ENCODE data around the gene FSTL3.

The FSTL3 gene

DNA sequence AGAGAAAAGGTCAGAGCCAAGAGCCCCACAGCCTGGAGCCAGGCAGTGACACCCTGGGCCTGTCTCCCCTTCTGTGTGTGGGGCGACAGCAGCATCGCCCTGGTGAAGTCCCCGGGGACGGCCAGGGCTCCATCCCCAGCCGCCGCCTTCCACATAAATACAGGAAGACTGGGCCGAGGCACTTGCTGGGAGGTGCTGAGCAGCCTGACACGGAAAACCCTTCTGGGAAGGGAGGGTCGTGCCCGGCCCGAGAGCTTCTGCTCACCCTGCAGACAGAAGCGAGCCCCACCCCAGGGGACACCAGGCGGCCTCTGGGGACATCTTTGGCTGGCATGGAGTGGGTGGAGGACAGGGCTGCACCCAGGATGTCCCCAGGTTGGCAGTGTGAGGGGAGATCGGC lies 31.4 kb upstream of the FSTL3 start:
- in situ Hi-C loops (cut with HindIII; ENCODE audit: low sequenced_read_pairs) = no loop called here

DNA sequence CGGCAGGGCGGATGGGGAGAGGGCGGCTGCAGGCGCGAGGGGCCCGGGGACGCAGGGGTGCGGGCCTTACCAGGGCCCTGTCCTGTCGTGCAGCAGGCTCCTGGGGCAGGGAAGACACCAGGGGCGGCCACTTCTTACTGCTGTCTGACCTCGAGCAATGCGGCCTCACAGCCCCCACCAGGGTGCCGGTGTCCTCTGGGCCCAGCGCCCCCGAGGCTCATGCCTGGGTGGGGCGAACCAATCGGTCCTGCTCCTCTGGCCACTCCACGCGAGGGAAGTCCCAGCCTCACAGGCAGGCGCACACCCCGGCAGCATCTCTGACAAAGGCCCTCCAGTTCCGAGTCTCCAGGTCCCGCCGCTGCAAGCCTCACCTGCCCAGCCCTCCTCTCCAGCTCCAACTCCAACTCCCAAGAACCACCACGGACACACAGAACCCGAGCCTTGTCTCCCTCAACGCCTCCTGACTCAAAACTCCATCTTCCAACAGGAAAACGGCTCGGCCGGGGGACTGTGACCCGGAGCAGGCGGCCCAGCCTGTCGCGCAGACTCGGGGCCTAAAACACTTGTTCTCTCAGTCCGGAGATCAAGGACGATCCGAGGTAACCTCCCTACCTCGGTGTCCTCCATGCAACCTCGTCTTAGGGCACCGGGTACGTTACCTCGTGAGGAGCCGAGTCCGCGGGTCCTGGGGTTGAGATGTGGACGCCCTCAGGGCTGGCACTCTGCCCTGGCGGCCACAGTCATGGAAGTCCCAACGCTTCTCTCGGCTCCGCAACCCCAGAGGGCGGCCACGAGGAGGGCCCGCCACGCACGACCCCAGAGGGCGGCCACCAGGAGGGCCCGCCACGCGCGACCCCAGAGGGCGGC lies 30.0 kb upstream of the FSTL3 start:
- in situ Hi-C loops (cut with HindIII; ENCODE audit: low sequenced_read_pairs) = no loop called here

- in situ Hi-C loops (cut with HindIII; ENCODE audit: low sequenced_read_pairs) = no loop called here
Observed at GRCh38 chr19:646779-647565, 29.2 kb upstream of the FSTL3 start.

DNA sequence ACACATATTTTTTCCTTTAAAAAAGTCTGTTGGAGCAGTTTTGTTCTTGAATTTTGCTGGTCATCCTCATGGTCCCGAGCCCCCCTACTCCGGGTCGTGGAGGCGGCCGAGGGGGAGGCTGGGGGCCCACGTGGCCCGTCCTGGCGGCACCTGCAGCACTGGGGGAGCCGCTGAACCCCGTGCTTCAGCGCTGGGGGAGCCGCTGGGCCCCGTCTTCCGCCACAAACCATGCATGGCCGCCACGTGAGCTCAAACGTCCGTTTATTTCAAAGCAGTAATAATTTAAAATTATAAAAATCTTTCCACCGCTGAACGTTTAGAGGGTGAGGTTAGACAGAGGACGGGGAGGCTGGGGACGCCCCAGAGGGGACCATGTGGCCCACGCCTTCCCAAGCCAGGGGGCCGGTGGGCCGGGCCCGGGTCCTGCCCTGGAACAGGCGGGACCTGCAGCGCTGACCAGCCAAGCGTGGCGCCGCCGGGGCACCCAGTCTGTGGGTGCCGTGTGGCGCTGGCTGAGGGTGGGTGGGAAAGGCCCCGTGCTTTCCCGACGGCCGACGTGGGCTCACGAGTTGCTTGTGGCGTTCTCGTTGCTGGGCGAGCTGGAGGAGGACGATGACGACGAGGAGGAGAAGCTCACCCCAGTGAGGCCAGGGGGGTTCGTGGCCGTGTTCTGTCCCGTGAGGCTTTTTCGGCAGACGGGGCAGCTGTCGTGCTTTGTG lies 28.5 kb upstream of the FSTL3 start:
- in situ Hi-C loops (cut with HindIII; ENCODE audit: low sequenced_read_pairs) = no loop called here

- in situ Hi-C loops (cut with HindIII; ENCODE audit: low sequenced_read_pairs) = no loop called here
Observed at GRCh38 chr19:648305-648704, 27.9 kb upstream of the FSTL3 start.

DNA sequence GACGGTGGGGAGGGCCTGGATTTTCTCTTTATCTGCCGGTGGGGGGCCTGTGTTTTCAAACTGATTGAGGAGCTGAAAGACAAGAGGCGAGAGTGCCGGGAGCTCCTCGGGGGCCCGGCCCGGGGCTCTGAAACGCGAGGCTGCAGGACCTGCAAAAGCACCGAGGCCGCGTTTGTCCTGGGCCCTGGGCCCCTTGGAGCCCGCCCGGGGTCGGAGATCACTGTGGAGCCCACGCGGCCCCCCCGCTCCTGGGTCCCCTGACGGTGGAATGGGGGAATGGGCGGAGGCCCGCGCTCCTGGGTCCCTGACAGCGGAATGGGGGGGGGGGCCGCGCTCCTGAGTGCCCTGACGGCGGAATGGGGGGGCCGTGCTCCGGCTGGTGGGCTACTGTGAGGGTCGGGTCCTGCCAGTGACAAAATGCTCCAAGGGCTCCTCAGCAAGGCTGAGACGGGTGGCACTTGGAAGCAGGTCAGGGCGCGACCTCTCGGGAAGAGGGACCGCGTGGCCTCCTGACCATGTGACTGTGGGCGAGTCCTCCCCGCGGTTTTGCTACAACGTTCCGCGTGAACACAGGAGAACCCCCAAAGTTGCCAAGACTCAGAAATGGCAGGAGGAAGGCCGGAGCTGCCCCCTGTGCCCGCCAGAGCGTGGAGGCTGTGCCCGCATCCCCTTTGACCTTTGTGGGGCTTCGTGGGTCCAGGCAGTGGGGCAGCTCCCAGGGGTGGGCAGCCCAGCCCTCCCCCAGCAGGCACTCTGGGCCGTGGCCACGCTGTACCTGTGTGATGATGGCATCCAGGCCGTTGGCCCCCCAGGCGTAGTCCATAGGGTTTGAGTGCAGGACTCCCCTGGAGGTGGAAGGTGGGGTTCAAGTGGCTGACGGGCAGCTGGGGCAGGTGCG lies 27.0 kb upstream of the FSTL3 start:
- in situ Hi-C loops (cut with HindIII; ENCODE audit: low sequenced_read_pairs) = no loop called here

DNA sequence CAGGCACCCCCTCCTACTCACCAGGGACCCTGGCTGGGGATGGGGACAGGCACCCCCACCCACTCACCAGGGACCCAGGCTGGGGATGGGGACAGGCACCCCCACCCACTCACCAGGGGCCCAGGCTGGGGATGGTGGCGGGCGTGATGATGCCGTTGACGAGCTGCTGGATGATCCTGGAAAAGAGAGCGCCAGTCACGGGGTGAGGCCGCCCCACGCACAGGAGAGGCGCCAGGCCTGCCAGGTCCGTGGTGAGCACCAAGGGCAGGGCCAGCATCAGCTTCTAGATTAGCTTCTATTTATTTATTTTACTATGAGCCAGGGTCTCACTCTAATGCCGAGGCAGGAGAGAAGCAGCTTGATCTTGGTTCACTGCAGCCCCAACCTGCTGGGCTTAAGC lies 26.1 kb upstream of the FSTL3 start:
- in situ Hi-C loops (cut with HindIII; ENCODE audit: low sequenced_read_pairs) = no loop called here

GRCh38 chr19:651114-651818 lies 24.9 kb upstream of the FSTL3 start:
- in situ Hi-C loops (cut with HindIII; ENCODE audit: low sequenced_read_pairs) = no loop called here

GRCh38 chr19:651991-652390 lies 24.2 kb upstream of the FSTL3 start:
- in situ Hi-C loops (cut with HindIII; ENCODE audit: low sequenced_read_pairs) = no loop called here

DNA sequence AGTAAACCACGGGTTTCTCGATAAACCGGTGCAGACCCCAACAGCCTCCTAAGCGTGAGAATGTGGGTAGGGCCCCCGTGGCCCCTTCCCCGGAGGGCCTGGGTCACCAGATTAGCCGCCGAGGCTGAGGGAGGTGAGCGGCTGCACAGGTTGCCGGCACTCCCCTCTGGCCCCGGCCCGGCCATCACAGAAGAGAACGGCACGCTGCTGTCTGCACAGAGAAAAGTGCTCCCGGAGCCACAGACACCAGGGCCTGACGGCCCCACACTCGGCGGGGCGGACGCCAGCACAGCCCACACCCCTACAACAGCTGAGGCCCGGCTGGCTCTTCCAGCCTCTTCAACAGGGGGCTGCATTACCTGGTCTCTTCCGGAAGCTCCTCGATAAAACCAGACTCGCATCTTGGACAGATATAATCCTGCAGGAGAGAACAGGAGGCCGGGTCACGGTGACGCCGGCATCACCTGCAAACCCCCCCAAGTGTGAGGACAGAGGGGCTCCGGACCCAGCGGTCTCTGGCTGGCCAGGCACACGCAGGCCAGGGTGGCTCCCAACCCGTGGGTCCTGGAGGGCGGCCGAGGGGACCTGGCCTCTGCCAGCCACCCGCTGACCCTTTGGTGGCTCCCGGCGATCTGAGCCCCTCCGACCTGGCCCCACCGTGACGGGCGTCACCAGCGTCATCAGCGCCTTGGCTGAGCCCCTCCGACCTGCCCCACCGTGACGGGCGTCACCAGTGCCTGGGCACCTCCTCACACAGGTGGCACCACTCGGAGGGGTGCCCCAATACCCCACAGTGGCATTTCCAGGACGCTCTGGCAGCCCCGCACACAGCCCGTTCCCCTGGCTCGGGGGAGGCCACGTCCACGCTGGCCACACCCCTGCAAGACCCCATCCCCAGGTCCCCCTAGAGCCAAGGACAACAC lies 23.5 kb upstream of the FSTL3 start:
- in situ Hi-C loops (cut with HindIII; ENCODE audit: low sequenced_read_pairs) = no loop called here

DNA sequence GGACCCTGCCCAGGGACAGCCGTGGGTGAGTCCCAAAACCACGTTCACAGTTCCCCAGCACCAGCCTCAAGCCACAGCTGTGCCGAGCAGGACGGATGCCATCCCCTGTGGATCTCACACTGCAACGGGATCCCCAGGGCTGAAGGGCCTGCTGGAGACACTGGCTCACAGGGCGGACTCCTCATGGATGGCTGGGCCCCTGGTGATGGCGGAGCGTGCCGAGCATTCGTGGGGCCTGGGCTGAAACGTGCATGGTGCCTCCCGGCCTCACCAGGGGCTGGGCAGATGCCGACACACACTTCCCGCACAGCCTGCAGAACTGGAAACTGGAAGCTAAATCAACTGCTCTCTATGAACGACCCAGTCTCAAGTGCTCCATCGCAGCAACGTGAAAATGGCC lies 22.8 kb upstream of the FSTL3 start:
- in situ Hi-C loops (cut with HindIII; ENCODE audit: low sequenced_read_pairs) = no loop called here

DNA sequence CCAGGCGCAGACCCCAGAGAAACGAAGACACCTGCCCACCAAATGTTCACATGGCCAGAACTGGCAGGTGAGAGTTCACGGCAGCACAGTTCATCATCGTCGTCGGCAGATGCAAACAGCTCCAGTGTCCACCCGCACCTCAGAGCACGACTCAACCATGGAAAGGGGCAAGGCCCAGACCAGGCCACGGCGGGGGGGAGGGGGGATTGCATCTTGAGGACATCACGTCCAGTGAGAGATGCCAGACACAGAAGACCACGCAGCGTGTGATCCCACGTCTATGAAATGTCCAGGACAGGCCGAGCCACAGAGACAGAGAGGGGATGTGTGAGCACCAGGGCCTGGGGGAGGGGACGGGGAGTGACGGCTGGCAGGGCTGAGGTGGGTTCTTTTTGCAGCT lies 20.5 kb upstream of the FSTL3 start:
- in situ Hi-C loops (cut with HindIII; ENCODE audit: low sequenced_read_pairs) = no loop called here

GRCh38 chr19:656751-657559 lies 19.2 kb upstream of the FSTL3 start:
- in situ Hi-C loops (cut with HindIII; ENCODE audit: low sequenced_read_pairs) = no loop called here

GRCh38 chr19:657611-658010 lies 18.6 kb upstream of the FSTL3 start:
- in situ Hi-C loops (cut with HindIII; ENCODE audit: low sequenced_read_pairs) = no loop called here

- in situ Hi-C loops (cut with HindIII; ENCODE audit: low sequenced_read_pairs) = no loop called here
Observed at GRCh38 chr19:658059-658839, 17.9 kb upstream of the FSTL3 start.

GRCh38 chr19:658916-659839 lies 17.0 kb upstream of the FSTL3 start:
- in situ Hi-C loops (cut with HindIII; ENCODE audit: low sequenced_read_pairs) = no loop called here
